ENCODE measurements around the gene TSPAN6. TPM values are rescaled to one million over a fixed set of nuclear protein-coding genes. Genes with fewer than 3 reads are reported as not detected.

TSPAN6 gene
- total RNA-seq, 2 donors from 2014 or later, result 0.68 to 1.2 TPM

DNA sequence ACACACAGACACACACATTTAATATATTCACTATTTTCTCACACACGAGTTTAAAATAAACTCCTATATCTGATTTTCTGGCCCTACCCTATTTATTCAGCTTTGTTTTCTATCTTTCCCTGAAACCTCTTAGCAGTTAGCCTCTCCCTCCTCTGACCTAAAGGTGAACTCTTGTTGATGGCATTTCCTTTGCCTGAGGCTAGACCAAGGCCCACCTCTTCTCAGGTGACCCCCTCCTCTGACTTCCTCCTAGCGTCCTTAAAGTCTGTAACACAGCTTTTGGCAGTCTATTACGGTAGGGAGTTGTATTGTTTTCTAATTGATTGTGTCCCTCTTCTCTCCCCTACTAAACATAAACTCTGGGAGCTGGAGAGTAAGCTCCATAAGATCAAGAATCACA lies 5.7 kb upstream of the TSPAN6 start:
- no peaks in the 10 kb centered on the region for H3K4me1 Mint-ChIP-seq
- no peaks in the 10 kb centered on the region for H3K9me3 ChIP-seq (ENCODE audit: control insufficient read depth, low read length, poor library complexity, severe bottlenecking)
- no peak overlapping the region for H3K4me3 Mint-ChIP-seq
- ATAC-seq (no peak), DNase-seq (no peak)
- no peak overlapping the region for H3K27ac Mint-ChIP-seq
- H3K27me3 Mint-ChIP-seq, result peaks cover 32% of the 10 kb centered on the region
- peaks cover 7% of the 10 kb centered on the region for H3K36me3 Mint-ChIP-seq (ENCODE audit: low read depth)

DNA sequence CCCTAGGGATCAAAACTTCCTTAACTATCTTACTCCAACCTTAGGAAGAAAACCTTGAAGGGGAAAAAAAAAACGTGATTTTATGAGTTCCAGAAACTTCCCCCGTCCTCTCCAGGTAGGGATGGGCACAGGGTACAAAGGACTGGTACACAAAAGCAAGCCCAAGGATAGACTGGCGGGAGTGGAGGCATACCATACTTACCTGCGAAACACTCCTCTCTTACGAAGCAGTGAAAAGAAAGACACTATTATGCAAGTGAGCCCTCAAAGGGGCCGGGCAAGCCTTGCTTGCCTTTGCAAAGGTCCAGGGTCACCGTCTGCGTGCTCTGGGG lies 651 bp downstream of the TSPAN6 start:
- H3K36me3 Mint-ChIP-seq (ENCODE audit: low read depth), result peaks cover 4% of the 10 kb centered on the region
- peak overlapping the region; percentile 94 for H3K4me3 Mint-ChIP-seq
- ATAC-seq, result no peak
- DNase-seq, result no peak
- H3K9me3 ChIP-seq (ENCODE audit: control insufficient read depth, low read length, poor library complexity, severe bottlenecking), result no peaks in the 10 kb centered on the region
- peaks cover 6% of the 10 kb centered on the region for H3K4me1 Mint-ChIP-seq
- H3K27me3 Mint-ChIP-seq, result peaks cover 7% of the 10 kb centered on the region
- H3K27ac Mint-ChIP-seq, result peak overlapping the region; percentile 34

DNA sequence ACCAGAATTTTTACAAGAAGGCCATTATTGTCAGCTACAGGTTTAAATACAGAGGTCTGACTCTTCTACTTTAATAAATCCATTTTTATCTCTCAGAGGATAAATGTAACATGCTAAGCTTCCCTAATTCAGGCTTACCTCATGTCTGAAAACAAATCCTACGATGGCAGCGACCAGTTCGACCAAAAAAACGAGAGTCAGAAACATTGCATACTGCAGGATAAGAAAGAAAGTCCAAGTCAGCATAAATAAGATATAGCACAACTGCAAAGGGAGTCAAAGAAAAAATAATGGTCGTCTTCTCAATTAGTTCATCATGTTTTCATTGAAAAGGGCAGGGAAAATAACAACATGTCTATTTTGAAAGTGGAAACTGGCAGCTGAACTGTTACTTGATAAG lies 1.6 kb downstream of the TSPAN6 start:
- H3K27ac Mint-ChIP-seq, result no peak overlapping the region
- no peak for DNase-seq

DNA sequence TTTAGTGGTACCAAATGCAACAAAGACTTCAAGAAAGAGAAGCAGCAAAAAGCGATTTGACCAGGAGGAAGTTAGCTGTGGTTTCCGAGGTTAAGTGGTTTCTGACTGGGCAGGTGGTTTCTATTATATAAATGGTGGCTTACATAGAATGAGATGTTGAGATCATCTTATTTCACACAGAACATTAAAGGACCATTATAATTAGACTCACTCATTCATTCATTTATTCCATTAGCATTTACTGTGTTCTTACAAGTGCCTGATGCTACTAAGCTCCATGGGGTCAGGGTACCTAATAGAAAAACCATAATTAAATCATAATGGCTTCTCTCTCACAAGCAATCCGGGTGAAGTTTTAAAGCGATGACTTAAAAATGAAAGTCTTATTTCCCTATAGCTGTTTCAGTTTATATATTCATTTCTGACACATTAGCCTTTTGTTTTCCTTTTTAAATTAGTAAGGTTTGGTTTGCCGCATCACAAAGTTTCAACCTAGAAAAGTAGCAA lies 10.6 kb downstream of the TSPAN6 start:
- peaks cover 8% of the 10 kb centered on the region for H3K4me1 Mint-ChIP-seq
- peak overlapping the region; percentile 65 for H3K4me3 Mint-ChIP-seq
- H3K36me3 Mint-ChIP-seq (ENCODE audit: low read depth), result no peaks in the 10 kb centered on the region
- DNase-seq (no peak), ATAC-seq (peak; percentile 30)
- no peaks in the 10 kb centered on the region for H3K9me3 ChIP-seq (ENCODE audit: control insufficient read depth, low read length, poor library complexity, severe bottlenecking)
- no peak overlapping the region for H3K27ac Mint-ChIP-seq
- no peaks in the 10 kb centered on the region for H3K27me3 Mint-ChIP-seq

More for the DNA sequence above, 1.6 kb downstream of the TSPAN6 start:
- no peak for ATAC-seq
- Mint-ChIP-seq H3K4me1 (peaks cover 6% of the 10 kb centered on the region), H3K27me3 (peaks cover 7% of the 10 kb centered on the region), H3K36me3 (ENCODE audit: low read depth) (peaks cover 4% of the 10 kb centered on the region), H3K4me3 (no peak overlapping the region)
- no peaks in the 10 kb centered on the region for H3K9me3 ChIP-seq (ENCODE audit: control insufficient read depth, low read length, poor library complexity, severe bottlenecking)

DNA sequence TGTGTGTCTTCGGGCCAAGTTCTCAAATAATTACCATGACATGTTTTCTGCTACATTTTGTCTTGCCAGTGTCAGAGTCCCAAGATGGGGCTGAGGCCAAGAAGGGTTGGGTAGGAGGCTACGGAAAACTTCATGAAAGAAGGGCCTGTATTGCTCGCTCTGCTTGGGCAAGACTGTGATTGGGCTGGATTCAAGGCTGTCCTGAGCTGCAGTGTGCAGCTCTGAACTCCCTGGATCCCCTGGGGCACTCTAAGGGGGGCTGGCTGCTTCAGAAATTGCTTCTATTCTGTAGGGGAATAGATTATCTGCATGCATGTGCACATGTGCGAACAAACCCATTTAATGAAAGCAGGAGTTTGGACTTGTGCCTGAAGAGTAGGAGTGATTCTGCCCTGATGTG lies 13.6 kb downstream of the TSPAN6 start:
- no peak for DNase-seq
- no peak overlapping the region for H3K27ac Mint-ChIP-seq
- no peak for ATAC-seq
- H3K27me3 Mint-ChIP-seq, result no peaks in the 10 kb centered on the region
- H3K4me3 Mint-ChIP-seq, result no peak overlapping the region
- H3K36me3 Mint-ChIP-seq (ENCODE audit: low read depth), result no peaks in the 10 kb centered on the region
- H3K9me3 ChIP-seq (ENCODE audit: control insufficient read depth, low read length, poor library complexity, severe bottlenecking), result no peaks in the 10 kb centered on the region
- peaks cover 8% of the 10 kb centered on the region for H3K4me1 Mint-ChIP-seq

DNA sequence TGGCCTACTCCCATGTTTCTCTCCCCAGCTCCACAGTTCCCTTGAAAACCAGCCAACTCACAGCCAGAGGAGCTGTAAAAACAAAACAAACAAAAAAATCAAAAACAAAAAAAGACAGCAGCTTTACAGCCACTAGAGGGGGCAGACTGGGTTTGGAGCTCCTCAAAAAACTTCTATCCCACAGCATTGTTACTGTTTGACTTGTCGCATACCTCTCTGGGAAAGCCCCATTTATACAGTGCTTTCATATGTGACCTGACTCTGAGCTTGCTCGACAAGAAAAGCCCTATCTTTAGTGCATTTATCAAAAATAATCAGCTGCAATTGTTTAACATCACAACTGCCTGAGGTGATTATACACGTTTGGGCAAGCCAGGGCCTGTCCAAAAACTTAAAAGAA lies 21.6 kb downstream of the TSPAN6 start:
- no peaks in the 10 kb centered on the region for H3K9me3 ChIP-seq (ENCODE audit: control insufficient read depth, low read length, poor library complexity, severe bottlenecking)
- Mint-ChIP-seq H3K4me1 (peaks cover 6% of the 10 kb centered on the region), H3K36me3 (ENCODE audit: low read depth) (no peaks in the 10 kb centered on the region), H3K27me3 (no peaks in the 10 kb centered on the region), H3K4me3 (no peak overlapping the region), H3K27ac (no peak overlapping the region)
- ATAC-seq, result peak; percentile 87
- no peak for DNase-seq

DNA sequence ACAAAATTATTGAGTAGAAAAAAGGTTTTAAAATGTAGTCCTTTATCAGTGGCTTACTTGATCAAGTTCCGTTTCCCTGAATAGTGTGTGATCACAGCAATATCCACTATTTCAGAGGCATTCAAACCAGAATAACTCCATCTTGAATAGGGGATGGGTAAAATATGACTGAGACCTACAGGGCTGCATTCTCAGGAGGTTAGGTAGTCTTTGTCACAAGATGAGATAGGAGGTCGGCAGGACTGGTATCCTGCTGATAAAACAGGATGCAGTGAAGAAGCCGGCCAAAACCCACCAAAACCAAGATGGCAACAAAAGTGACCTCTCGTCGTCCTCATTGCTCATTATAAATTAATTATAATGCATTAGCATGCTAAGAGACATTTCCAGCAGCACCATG lies 24.7 kb downstream of the TSPAN6 start:
- DNase-seq, result no peak
- H3K27ac Mint-ChIP-seq, result no peak overlapping the region
- no peaks in the 10 kb centered on the region for H3K4me1 Mint-ChIP-seq
- no peak overlapping the region for H3K4me3 Mint-ChIP-seq
- no peaks in the 10 kb centered on the region for H3K9me3 ChIP-seq (ENCODE audit: control insufficient read depth, low read length, poor library complexity, severe bottlenecking)
- no peaks in the 10 kb centered on the region for H3K27me3 Mint-ChIP-seq
- ATAC-seq, result no peak
- H3K36me3 Mint-ChIP-seq (ENCODE audit: low read depth), result no peaks in the 10 kb centered on the region

DNA sequence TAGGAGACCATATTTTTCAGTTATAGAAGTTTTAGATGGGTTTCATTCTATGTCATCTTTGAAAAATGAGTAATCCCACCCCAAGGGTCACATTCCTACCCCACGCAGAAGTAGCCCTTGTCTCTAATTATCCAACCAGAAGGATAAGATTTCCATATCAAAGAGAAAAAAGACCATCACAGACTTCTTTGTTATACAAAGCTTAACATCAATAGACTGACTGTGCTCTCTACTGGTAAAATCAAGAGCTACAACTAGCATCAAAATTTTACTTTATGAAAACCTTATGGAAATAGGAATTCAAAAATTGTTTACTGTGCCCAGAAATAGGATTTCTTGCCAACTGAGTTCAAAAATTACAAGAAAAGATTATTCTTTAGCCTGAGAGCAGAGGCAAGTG lies 27.0 kb downstream of the TSPAN6 start:
- no peaks in the 10 kb centered on the region for H3K27me3 Mint-ChIP-seq

DNA sequence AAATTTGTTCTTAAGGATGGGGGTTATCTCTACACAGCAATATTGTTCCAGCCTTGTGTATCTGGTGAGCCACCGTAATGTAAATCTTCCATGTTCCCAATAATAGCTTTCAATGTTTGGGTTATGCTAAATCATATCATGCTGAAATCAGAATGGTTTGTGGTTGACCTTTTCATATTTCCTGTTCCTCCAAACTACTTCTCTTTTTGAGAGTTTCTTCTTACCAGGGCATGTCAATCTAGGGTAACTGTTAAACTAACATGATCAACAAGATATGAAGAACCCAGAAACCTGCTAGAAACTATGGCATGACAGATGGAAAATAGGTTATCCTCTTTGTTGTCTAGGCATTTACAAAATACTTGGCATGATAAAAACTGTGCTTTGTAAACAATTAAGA lies 29.9 kb downstream of the TSPAN6 start:
- DNase-seq (no peak), ATAC-seq (peak; percentile 37)
- Mint-ChIP-seq H3K4me3 (no peak overlapping the region), H3K4me1 (peaks cover 8% of the 10 kb centered on the region), H3K36me3 (ENCODE audit: low read depth) (peaks cover 3% of the 10 kb centered on the region), H3K27me3 (peaks cover 6% of the 10 kb centered on the region), H3K27ac (no peak overlapping the region)
- no peaks in the 10 kb centered on the region for H3K9me3 ChIP-seq (ENCODE audit: control insufficient read depth, low read length, poor library complexity, severe bottlenecking)

More for the DNA sequence above, 27.0 kb downstream of the TSPAN6 start:
- H3K4me1 Mint-ChIP-seq, result peaks cover 3% of the 10 kb centered on the region
- H3K27ac Mint-ChIP-seq, result no peak overlapping the region
- ATAC-seq (no peak), DNase-seq (no peak)
- no peaks in the 10 kb centered on the region for H3K36me3 Mint-ChIP-seq (ENCODE audit: low read depth)
- H3K4me3 Mint-ChIP-seq, result no peak overlapping the region
- no peaks in the 10 kb centered on the region for H3K9me3 ChIP-seq (ENCODE audit: control insufficient read depth, low read length, poor library complexity, severe bottlenecking)

DNA sequence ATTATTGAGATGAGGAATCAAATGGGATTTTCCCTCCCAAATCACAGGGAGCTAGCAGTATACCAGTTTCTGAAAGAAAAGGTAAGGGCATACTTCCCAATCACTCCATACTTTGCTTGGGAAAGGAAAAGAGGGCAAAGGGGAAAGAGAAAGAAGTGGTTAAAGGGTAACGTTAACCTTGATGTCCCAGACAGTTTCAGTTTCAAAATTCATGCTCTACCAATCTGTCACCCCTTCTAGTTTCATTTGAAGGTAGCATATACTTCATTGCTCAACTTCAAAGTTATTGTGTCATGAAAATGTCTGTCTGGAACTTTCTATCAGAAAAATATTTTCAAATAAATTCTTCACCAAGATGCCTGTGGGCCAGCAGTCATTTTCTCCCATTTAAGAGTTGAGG lies 35.8 kb downstream of the TSPAN6 start:
- Mint-ChIP-seq H3K36me3 (ENCODE audit: low read depth) (peaks cover 3% of the 10 kb centered on the region), H3K27me3 (peaks cover 6% of the 10 kb centered on the region), H3K4me3 (no peak overlapping the region), H3K27ac (no peak overlapping the region), H3K4me1 (peaks cover 4% of the 10 kb centered on the region)
- no peaks in the 10 kb centered on the region for H3K9me3 ChIP-seq (ENCODE audit: control insufficient read depth, low read length, poor library complexity, severe bottlenecking)
- no peak for DNase-seq
- no peak for ATAC-seq

DNA sequence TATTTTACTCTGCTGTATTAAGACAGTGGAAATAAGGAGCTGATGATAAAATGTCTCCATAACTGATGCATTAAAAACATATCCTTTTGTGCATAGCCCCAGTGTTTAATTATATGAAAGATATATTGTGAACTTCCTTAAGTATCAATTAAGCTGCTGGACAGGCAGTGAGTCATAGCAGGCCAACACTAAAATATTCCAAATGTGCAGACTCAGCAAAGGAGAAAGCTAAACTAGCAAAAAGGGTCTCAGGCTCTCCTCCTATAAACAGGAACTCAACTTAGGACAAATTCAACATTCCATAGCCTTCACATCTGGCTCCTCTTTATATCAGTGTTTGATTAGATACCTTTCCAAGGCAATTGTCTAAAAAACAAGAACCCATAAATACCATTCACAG lies 36.3 kb downstream of the TSPAN6 start:
- DNase-seq, result no peak
- Mint-ChIP-seq H3K27ac (no peak overlapping the region), H3K4me1 (peaks cover 4% of the 10 kb centered on the region), H3K4me3 (no peak overlapping the region), H3K27me3 (peaks cover 10% of the 10 kb centered on the region), H3K36me3 (ENCODE audit: low read depth) (peaks cover 3% of the 10 kb centered on the region)
- no peak for ATAC-seq
- H3K9me3 ChIP-seq (ENCODE audit: control insufficient read depth, low read length, poor library complexity, severe bottlenecking), result no peaks in the 10 kb centered on the region

DNA sequence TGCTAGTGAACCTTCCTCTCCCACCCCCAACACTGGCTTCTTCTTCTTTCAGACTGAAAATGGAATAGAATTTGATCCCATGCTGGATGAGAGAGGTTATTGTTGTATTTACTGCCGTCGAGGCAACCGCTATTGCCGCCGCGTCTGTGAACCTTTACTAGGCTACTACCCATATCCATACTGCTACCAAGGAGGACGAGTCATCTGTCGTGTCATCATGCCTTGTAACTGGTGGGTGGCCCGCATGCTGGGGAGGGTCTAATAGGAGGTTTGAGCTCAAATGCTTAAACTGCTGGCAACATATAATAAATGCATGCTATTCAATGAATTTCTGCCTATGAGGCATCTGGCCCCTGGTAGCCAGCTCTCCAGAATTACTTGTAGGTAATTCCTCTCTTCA lies 37.1 kb downstream of the TSPAN6 start:
- Mint-ChIP-seq H3K4me3 (no peak overlapping the region), H3K27ac (no peak overlapping the region), H3K27me3 (peaks cover 10% of the 10 kb centered on the region), H3K4me1 (peaks cover 4% of the 10 kb centered on the region), H3K36me3 (ENCODE audit: low read depth) (peaks cover 3% of the 10 kb centered on the region)
- no peaks in the 10 kb centered on the region for H3K9me3 ChIP-seq (ENCODE audit: control insufficient read depth, low read length, poor library complexity, severe bottlenecking)
- ATAC-seq (no peak), DNase-seq (no peak)

DNA sequence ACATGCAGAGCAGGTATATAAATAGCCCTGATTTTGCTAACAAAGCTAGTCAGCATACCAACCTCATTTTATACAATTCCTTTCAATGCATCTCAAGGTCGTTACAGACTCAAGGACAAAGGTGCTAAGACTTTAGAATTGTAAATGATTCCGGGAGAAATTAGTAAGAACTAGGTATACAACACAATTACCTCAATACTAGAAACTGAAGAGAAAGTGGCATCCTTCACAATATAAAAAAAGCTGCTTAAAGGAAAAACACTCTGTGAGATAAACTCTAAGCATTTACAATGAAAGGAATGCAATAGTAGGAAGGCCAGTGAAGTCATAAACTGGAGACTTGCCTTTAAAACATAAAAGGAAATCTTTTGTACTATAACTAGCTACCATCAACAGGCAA lies 40.0 kb downstream of the TSPAN6 start:
- ATAC-seq, result no peak
- Mint-ChIP-seq H3K27me3 (peaks cover 4% of the 10 kb centered on the region), H3K36me3 (ENCODE audit: low read depth) (no peaks in the 10 kb centered on the region), H3K27ac (no peak overlapping the region), H3K4me3 (no peak overlapping the region), H3K4me1 (no peaks in the 10 kb centered on the region)
- DNase-seq, result no peak
- no peaks in the 10 kb centered on the region for H3K9me3 ChIP-seq (ENCODE audit: control insufficient read depth, low read length, poor library complexity, severe bottlenecking)

DNA sequence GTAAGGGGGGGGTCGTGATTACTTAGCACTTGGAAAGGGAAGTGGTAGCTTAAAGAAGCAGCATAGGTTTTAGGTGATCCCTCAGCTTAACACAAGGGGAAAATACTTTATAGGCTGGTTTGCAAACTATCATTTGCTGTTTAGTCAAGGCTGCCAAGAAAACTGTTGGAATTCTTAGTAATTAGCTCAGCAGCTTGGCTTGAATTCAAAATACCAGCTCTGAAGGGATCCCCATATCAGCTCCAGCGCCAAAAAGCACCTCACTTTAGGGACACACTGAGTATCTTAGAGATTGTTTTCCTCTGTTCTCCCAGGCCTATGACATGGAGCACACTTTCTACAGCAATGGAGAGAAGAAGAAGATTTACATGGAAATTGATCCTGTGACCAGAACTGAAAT lies 43.0 kb downstream of the TSPAN6 start:
- no peaks in the 10 kb centered on the region for H3K9me3 ChIP-seq (ENCODE audit: control insufficient read depth, low read length, poor library complexity, severe bottlenecking)
- ATAC-seq, result no peak

More for the DNA sequence above, 43.0 kb downstream of the TSPAN6 start:
- Mint-ChIP-seq H3K36me3 (ENCODE audit: low read depth) (no peaks in the 10 kb centered on the region), H3K4me1 (no peaks in the 10 kb centered on the region), H3K27me3 (peaks cover 4% of the 10 kb centered on the region), H3K4me3 (no peak overlapping the region), H3K27ac (no peak overlapping the region)
- DNase-seq, result no peak
